Neural cell (in vitro differentiated cells): ENCODE measurements around the gene PPP1R14B. TPM values are rescaled to one million over a fixed set of nuclear protein-coding genes. Genes with fewer than 3 reads are reported as not detected.

Experiments
- H2AFZ ChIP-seq: fragments of 200-600, 300-800 bp; sonication (generic), shearing (Covaris generic); 2 replicates; pipeline ENCODE4 v1.6.0; 2014; ENCODE audit warnings: low read depth, mild to moderate bottlenecking, antibody characterized with exemption, low read length, moderate library complexity
- H3F3A ChIP-seq: fragments of 200-600 bp; shearing (Covaris generic); 2 replicates; pipeline ENCODE4 v1.6.1; 2016; ENCODE audit warnings: mild to moderate bottlenecking, moderate library complexity, mixed read lengths, antibody characterized with exemption, low read length; ENCODE audit not compliant: insufficient read depth, poor library complexity, severe bottlenecking
- H3K27ac ChIP-seq: fragments of 200-600, 300-800 bp; sonication (generic), shearing (Covaris generic); 2 replicates; pipeline ENCODE4 v1.5.1; 2014; ENCODE audit warnings: mild to moderate bottlenecking, low read length, moderate library complexity
- H3K27me3 ChIP-seq: fragments of 300-800, 200-600 bp; sonication (generic), shearing (Covaris generic); 2 replicates; pipeline ENCODE4 v1.6.0; 2014; ENCODE audit warnings: mild to moderate bottlenecking, low read depth, low read length, moderate library complexity; ENCODE audit not compliant: insufficient read depth
- H3K36me3 ChIP-seq: fragments of 300-800, 200-600 bp; sonication (generic), shearing (Covaris generic); 2 replicates; pipeline ENCODE4 v1.5.1; 2014; ENCODE audit warnings: mild to moderate bottlenecking, antibody characterized with exemption, low read length, moderate library complexity; ENCODE audit not compliant: insufficient read depth
- H3K4me2 ChIP-seq: fragments of 300-800, 200-600 bp; sonication (generic), shearing (Covaris generic); 2 replicates; pipeline ENCODE4 v1.6.0; 2014; ENCODE audit warnings: mild to moderate bottlenecking, low read length
- H3K4me3 ChIP-seq: fragments of 300-800, 200-600 bp; sonication (generic), shearing (Covaris generic); 2 replicates; pipeline ENCODE4 v1.5.1; 2014; ENCODE audit warnings: mild to moderate bottlenecking, low read length, moderate library complexity
- H3K79me2 ChIP-seq: fragments of 200-600 bp; shearing (Covaris generic); replicated peaks from 2 replicates; pipeline ENCODE4 v1.6.0; 2014; ENCODE audit warnings: mild to moderate bottlenecking, low read length, moderate library complexity; ENCODE audit not compliant: insufficient read depth
- H3K9ac ChIP-seq: fragments of 300-800, 200-600 bp; sonication (generic), shearing (Covaris generic); 2 replicates; pipeline ENCODE4 v1.6.1; 2016; ENCODE audit warnings: mild to moderate bottlenecking, low read length, mixed read lengths
- H3K9me2 ChIP-seq: fragments of 200-600 bp; shearing (Covaris generic); 2 replicates; pipeline ENCODE4 v1.6.1; 2016; ENCODE audit warnings: mild to moderate bottlenecking, low read length, mixed read lengths; ENCODE audit not compliant: insufficient read depth
- H3K9me3 ChIP-seq: fragments of 200-600, 300-800 bp; sonication (generic), shearing (Covaris generic); 2 replicates; pipeline ENCODE4 v1.6.1; 2016; ENCODE audit warnings: mild to moderate bottlenecking, mixed run types, low read length, moderate library complexity, mixed read lengths
- H4K20me1 ChIP-seq: fragments of 200-600 bp; shearing (Covaris generic); 2 replicates; pipeline ENCODE4 v1.6.1; 2016; ENCODE audit warnings: mild to moderate bottlenecking, mixed run types; ENCODE audit not compliant: insufficient read depth
- CTCF ChIP-seq: fragments of 450-650 bp; IDR thresholded peaks from 2 replicates; pipeline ENCODE4 v1.5.1; 2014; ENCODE audit warnings: antibody characterized with exemption, mild to moderate bottlenecking, moderate library complexity; ENCODE audit not compliant: poor library complexity, severe bottlenecking
- EP300 ChIP-seq: fragments of 450-650 bp; conservative IDR thresholded peaks from 2 replicates; pipeline ENCODE4 v1.6.1; 2014; ENCODE audit warnings: antibody characterized with exemption, mild to moderate bottlenecking, moderate library complexity; ENCODE audit not compliant: poor library complexity, severe bottlenecking
- EZH2 ChIP-seq: fragments of 200-600, 300-800 bp; shearing (Covaris generic), sonication (generic); IDR thresholded peaks from 2 replicates; pipeline ENCODE4 v1.6.1; 2014; ENCODE audit warnings: antibody characterized with exemption, low read length, borderline replicate concordance, mild to moderate bottlenecking; ENCODE audit not compliant: insufficient read depth, poor library complexity, severe bottlenecking
- MXI1 ChIP-seq: fragments of 450-650 bp; conservative IDR thresholded peaks from 2 replicates; pipeline ENCODE4 v1.6.1; 2014; ENCODE audit warnings: antibody characterized with exemption, mild to moderate bottlenecking; ENCODE audit not compliant: poor library complexity, severe bottlenecking
- POLR2AphosphoS5 ChIP-seq: IDR thresholded peaks from 2 replicates; pipeline ENCODE4 v1.6.1; 2012
- RAD21 ChIP-seq: fragments of 450-650 bp; conservative IDR thresholded peaks from 2 replicates; pipeline ENCODE4 v1.6.1; 2014; ENCODE audit warnings: antibody characterized with exemption, mild to moderate bottlenecking, moderate library complexity
- REST ChIP-seq: IDR thresholded peaks from 2 replicates; pipeline ENCODE4 v1.6.1; 2012; ENCODE audit warnings: borderline replicate concordance
- SMC3 ChIP-seq: fragments of 450-650 bp; conservative IDR thresholded peaks from 2 replicates; pipeline ENCODE4 v1.6.1; 2014; ENCODE audit warnings: antibody characterized with exemption, mild to moderate bottlenecking, moderate library complexity; ENCODE audit not compliant: poor library complexity
- TAF1 ChIP-seq: IDR thresholded peaks from 2 replicates; pipeline ENCODE4 v1.6.1; 2012; ENCODE audit warnings: low read depth
- polyA plus RNA-seq: library from polyadenylated mRNA; depleted of rRNA; stranded (reverse); fragments of >200 nt; gene quantifications from 2 replicates; pipeline ENCODE4 v1.2.3, GENCODE V29; 2014

PPP1R14B gene
- polyA plus RNA-seq, 1 donor from 2014 or later = 400 TPM

GRCh38 chr11:64281957-64282770, 35.4 kb upstream of the PPP1R14B start:
- no peaks in the 10 kb centered on the region for H3K9me2 ChIP-seq
- H3K79me2 ChIP-seq = peaks cover 11% of the 10 kb centered on the region
- no peaks in the 10 kb centered on the region for H3K36me3 ChIP-seq
- H3K9me3 ChIP-seq = no peaks in the 10 kb centered on the region
- H3F3A ChIP-seq = no peaks in the 10 kb centered on the region
- H3K27ac ChIP-seq = no peak overlapping the region
- H4K20me1 ChIP-seq = no peaks in the 10 kb centered on the region
- no peak overlapping the region for H3K4me2 ChIP-seq
- TF ChIP-seq RAD21 (no peak), MXI1 (no peak), REST (no peak), CTCF (no peak), TAF1 (no peak), POLR2AphosphoS5 (no peak), EP300 (no peak), SMC3 (no peak), EZH2 (no peak)
- H3K27me3 ChIP-seq = no peaks in the 10 kb centered on the region
- no peak overlapping the region for H2AFZ ChIP-seq
- H3K9ac ChIP-seq = no peak overlapping the region
- no peak overlapping the region for H3K4me3 ChIP-seq

GRCh38 chr11:64278576-64279190, 31.9 kb upstream of the PPP1R14B start:
- TF ChIP-seq RAD21 (no peak), EZH2 (no peak), REST (no peak), CTCF (no peak), EP300 (no peak), MXI1 (no peak), SMC3 (no peak), TAF1 (no peak), POLR2AphosphoS5 (no peak)
- Histone ChIP-seq H3K79me2 (peaks cover 5% of the 10 kb centered on the region), H3K27ac (no peak overlapping the region), H3K27me3 (no peaks in the 10 kb centered on the region), H3K9ac (no peak overlapping the region), H3F3A (no peaks in the 10 kb centered on the region), H3K9me2 (no peaks in the 10 kb centered on the region), H2AFZ (no peak overlapping the region), H4K20me1 (no peaks in the 10 kb centered on the region), H3K4me3 (no peak overlapping the region), H3K9me3 (no peaks in the 10 kb centered on the region), H3K36me3 (no peaks in the 10 kb centered on the region), H3K4me2 (no peak overlapping the region)
